Middle frontal gyrus (tissue), 1 donor: ENCODE data around the gene SNX17.
A peak's percentile ranks its signal among the peaks of the same experiment; 100 is the strongest.

Experiments used
- DNase-seq: peaks from one replicate; pipeline ENCODE4 v3.0.0-alpha.2; 2015; ENCODE audit warnings: low spot score; ENCODE audit errors: extremely low spot score

SNX17 gene

DNA sequence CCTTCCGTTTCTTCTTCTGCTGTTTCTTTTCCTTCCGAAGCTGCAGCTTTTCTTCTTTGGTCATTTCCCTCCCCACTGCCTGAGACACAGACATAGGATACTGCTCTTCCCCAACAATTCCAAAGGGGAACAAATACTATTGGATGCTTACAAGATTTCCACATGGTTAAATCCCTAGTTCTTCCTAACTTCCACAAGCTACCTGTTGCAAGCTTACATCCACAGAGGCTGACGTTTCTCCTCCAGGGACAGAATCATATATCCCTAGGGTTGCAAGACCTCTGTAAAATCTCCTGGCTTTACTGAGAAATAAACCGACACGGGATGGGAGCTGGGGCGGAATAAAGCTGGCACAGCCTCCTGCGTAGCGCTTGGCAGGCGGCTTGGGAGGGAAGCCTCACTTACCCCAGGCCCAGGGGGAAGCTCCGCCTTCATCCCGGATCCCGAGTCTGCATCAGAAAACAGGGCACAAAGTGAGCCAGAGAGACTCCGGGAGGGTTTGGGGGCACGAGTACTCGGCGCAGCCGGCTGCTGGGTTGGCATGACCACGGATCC lies 868 bp upstream of the SNX17 start:
- peak; percentile 25 for DNase-seq

DNA sequence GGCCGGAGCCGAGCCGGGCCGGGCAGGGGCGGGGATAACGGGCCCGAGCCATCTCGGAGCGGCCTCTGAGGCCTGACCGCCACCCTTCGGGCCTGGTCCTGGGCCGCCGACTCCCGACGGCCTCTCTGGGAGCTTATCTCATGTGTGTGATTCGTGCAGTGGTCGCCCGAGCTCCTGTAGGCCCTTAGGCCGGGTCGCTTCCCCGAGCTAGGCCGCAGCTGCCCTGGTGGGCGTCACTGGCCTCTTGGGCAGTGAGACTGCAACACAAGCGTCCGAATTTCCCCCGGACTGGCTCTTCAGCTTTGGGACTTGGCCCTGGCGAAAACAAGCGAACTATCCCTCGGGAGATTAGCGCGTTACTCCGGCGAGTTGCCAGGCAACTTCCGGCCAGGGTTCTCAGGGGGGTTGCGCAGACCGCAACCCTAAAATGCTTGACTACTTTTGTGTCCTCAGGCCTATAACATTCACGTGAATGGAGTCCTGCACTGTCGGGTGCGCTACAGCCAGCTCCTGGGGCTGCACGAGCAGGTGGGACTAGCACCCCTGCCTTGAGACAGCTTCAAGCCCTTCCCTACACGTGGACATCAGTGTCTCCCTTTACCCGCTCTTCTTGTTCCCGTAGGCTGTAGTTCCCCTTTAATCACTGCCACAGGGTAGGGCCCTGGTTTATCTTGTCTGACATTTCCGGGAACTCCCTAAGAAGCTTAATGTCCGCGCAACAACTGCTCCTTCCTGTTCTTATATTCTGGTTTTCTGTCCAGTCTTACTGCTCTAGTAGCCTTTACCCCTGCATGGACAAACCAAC lies 602 bp downstream of the SNX17 start:
- DNase-seq, result no peak

DNA sequence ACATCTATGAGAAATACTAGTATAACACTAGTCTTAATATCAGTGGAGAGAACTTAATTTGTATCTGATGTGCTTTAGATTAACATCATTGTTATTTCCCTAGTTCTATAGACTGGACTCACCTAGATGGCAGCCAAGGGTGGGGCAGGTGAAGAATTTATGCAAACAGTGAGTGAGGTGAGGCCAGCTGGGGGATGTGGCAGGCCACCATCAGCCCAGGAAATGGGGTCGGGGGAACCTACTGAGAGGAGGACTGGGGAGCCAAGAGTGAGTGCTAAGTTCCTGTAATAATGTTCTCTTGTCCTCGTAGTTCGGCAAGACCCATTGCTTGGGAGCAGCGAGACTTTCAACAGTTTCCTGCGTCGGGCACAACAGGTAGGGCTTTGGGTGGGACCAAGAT lies 2.5 kb downstream of the SNX17 start:
- DNase-seq, result no peak

DNA sequence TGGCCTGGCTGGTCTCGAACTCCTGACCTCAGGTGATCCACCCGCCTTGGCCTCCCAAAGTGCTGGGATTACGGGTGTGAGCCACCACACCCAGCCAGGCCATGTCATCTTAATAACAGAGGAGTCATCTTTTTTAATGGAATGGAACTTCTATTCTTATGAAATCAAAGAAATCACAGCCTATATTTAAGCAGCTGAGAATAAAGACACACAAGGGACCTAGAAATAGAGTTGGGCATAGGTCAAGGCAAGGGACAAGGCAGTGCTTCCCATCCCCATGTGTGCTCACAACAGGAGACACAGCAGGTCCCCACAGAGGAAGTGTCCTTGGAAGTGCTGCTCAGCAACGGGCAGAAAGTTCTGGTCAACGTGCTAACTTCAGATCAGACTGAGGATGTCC lies 3.2 kb downstream of the SNX17 start:
- no peak for DNase-seq

DNA sequence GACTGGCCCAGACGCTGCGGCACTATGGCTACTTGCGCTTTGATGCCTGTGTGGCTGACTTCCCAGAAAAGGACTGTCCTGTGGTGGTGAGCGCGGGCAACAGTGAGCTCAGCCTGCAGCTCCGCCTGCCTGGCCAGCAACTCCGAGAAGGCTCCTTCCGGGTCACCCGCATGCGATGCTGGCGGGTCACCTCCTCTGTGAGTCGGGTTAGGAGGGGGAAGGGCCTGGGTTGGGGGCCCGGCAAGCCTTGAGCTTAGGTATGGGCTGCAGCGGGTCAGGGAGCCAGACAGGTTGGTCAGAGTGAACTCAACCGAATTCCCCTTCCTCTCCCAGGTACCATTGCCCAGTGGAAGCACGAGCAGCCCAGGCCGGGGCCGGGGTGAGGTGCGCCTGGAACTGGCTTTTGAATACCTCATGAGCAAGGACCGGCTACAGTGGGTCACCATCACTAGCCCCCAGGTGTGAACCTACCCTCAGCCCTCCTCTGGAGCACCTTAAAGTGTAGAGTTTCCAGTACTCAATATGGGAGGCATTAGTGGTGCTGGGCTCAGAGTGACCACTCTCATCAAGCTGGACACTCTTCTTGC lies 5.2 kb downstream of the SNX17 start:
- no peak for DNase-seq

DNA sequence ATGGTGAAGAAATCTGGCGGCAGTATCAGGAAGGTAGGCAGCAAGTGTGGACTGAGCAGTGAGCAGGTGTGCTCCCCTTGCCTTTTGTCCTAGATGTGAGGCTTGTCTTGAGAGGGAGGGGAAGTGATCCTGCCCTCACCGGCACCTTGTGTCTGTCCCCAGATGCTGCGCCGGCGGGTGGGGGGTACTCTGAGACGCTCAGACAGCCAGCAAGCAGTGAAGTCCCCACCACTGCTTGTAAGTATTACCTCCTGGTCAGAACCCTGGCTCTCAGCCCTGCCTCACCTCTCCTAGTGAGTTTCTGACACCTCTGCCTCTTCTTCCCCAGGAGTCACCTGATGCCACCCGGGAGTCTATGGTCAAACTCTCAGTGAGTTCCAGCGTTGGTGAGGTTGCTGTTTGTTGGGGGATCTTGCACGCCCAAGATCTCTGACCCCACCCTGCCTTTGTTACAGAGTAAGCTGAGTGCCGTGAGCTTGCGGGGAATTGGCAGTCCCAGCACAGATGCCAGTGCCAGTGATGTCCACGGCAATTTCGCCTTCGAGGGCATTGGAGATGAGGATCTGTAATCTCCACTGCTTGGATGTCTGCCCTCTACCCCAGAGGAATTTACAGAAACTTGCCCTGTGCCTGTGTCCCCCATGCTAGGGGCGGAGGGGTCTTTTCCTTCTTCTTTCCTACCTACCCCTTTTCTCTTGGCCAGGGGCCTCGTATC lies 5.9 kb downstream of the SNX17 start:
- DNase-seq, result no peak

DNA sequence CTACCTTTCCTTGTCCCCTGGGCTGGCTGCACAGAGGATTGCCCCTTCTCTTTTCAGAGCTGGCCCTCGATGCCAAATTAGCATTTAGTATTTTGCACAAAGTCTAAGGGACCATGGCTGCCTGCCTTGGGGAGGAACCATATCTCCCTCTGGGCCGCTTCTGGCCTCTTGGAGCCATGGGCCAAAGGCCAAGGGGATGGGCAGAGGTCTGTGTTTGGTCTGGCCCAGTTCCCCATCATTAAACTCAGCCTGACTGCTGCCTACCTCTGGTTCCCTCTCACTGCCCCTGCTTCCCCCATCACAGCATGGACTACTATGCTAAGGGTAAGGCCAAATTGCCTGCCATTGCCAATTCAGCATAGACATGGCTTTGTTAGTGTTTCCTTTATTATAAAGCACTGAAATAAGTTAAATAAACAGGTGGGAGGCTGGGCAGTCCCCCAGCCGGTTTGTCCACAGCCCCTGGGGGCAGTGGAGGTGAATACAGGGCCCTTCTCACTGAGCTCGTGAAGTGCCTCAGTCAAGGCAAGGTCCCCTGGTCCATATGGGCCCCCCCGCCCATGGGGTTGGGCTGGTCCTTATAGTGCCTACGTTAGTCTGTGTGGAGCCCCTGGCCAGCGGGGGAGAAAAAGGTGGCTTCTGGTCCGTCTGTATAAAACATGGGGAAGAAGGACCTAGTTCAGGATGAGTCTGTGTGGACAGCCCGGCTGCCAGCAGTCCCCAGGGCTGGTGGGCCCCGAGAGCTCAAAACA lies 6.6 kb downstream of the SNX17 start:
- no peak for DNase-seq

DNA sequence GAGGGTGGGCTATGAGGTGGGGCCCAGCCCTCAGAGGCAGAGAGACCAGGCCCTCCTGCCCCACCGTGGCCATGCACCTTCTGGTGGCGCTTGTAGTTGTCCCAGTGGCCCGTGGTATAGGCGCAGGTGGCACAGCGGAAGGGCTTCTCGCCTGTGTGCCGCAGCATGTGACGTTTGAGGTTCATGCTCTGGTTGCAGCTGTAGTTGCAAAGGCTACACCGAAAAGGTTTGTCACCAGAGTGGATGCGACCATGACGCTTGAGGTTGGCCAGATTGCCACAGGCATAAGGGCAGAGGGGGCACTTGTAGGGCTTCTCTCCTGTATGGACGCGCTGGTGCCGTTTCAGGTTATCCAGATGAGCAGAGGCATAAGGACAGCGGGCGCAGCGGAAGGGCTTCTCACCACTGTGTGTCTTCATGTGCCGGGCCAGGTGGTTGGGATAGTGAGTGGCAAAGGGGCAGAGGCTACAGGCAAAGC lies 7.2 kb downstream of the SNX17 start:
- no peak for DNase-seq

DNA sequence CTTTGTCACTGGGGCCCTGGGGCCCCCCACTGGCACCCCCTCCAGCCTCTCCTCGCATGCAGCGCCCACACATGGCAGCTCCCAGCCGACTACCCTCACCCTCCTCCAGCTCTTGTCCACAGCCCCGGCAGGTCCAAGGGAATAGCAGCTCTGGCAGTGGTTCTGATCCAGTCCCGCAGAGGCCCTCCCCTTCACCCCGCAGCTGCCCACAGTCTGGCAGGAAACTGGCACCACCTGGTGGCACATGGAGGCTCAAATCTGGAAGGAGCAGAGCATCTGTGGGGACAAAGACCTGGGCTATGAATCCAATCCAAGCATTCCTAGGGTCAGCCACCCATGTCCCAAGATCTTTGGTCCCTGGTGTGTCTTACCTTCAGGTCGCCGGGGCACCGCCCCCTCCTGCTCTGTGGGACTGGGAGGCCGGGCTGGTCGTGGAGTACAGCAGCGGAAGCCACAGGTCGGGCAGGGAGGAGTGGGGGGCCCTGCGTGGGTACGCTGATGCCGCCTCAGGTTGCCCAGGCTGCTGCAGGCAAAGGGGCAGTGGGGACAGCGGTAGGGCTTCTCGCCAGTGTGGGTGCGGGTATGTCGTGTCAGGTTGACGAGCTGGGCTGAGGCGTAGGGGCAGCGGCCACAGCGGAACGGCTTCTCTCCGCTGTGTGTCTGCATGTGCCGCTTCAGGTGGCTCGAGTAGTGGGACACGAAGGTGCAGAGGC lies 7.8 kb downstream of the SNX17 start:
- DNase-seq, result no peak

DNA sequence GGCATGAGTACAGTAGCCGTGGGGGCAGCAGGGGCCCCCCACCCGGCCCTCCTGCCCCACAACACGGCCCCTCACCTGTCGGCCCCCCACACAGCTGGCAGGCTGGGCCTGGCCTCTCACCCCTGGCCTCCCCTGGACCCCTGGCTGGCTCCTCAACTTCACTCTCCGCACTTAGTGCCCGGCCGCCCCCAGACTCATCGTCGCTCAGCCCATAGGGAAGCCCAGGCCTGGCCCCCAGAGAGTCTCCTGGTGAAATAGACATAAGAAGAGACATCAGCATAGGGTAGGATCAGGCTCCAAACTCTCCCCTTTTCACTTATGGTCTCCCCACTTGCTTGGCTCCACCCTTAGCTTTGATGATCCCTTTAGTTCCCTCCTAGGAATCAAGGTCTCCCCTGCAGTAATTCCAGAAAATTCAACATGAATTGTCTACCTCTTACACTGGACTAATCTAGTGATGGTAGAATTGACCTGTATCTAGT lies 8.4 kb downstream of the SNX17 start:
- no peak for DNase-seq

DNA sequence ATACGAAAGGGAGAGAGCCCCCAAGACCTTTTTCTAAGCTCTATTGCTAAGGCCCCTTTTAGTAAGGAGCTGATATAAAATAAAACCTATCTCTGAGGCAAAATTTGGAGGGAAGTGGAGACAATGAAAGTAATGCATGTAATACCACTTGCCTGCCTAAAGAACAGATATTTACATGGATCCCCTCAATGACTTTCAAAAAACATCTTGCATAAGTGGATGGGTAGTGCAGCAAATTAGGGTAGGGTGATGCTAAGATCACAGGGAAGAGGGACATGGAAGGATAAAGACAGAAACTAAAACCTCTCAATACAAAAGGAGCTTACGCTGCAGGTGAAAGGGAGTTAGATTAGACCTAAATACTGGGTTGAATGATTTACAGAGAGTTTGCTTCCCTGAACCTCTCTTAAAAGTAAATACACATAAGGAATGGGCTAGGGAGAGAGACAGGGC lies 9.0 kb downstream of the SNX17 start:
- no peak for DNase-seq

DNA sequence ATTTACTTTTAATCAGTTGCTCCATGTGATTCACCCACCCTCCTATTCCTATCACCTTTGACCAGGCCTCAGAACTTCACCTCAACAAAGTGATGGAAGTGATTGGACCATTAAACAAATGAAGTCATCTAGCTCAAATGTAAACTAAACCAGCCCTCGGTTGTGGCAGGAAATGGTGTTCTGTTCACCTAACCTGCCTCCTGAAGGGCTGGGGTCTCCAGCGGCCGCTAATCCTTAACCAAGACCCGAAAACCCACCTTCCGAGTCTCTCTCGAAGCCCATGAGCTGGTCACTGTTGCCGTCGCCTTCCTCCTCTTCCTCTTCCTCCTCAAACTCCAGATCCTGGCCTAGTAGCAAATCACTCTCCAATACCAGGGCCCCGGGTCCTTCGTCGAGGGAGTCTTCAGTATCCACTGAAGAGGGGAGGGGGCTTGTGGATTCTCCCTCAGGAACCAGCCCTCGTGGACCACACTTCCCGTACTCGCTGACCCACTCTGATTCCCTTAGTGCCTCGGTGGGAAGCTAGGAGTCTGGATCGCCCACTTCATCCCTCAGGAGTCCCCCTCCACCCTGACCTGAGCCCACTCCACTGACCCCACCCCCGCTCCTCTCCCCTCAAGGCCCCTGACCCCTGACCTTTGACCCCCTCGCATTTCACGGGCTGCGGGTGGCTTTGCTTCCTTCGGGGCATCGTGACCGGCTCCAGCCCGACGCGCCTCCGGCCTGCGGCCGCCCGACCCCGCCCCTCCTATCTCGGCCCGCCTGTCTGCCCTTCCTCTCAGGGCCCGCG lies 9.6 kb downstream of the SNX17 start:
- peak; percentile 5 for DNase-seq

DNA sequence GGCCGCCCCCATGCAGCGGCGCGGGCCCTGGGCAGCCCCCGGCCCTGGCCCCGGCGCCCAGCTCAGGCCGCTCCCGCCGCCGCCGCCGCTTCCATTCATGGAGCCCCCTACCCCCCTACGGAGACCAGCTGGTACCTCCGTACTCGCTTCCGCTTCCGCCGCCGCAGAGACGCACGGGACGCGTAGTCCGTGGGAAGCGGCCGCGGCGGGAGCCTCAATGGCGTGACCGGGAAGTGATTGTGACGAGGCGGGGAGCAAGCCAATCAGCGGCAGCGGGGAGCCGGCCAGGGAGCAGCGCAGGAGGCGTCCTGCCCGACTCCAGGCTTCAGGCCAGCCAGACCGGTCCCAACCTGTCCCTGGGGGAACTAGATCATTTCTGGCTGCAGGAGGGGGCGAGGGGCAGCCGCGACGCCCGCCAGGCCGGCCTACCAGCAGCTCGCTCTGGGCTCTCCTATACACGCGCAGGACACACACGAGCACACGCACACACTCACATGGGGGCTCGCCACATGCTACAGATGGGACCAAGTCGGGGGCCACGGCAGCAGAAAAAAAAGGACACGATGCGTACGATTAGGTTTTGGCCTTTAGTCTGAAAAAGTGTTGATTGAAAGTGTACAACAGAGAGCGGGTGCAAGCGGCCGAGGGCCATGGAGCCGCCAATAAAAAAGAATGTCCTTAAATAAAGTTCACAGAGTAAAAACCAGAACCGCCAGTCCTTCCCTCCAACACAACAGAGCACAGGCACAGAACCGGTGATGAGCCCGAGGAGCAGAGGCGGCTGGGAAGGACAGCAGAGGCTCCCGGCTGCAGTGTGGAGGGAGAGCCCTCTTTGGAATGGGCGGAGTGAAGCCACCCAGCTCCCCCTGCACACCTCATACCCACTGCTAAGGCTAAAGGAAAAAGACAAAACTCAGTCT lies 10.5 kb downstream of the SNX17 start, which contains the start of gene ZNF513:
TSS of gene ZNF513 (minus strand) at position 109 of the 920 bp plus-strand sequence. CDS start 208 bp downstream, outside the sequence.
- DNase-seq, result peak; percentile 97

DNA sequence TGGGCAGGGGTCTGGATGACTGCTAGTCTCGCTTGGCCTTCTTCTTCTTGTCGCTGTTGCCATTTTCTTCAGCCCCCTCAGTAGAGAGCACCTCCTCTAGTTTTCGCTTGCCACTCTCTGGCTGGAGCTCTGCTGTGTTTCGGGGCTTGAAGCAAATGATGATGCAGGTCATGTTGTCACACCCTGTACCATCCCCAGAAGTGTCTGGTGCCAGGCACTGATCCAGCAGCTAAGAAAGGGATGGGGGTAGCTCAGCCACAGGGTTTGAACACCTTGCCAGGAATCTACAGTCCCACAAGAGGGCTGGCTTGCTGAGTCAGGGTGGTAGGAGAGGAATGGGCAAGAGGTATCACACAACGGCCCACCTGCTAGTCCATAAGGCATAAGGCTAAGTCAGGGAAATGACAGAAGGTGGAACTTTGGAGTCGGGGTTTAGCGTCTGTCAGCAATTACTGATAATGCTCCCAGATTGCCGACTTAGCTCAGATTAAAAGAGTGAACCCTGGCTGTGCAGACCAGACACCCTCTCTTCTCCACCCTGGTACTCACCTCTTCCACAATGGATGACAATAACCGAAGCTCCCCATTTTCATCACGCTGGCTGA lies 11.3 kb downstream of the SNX17 start:
- no peak for DNase-seq

DNA sequence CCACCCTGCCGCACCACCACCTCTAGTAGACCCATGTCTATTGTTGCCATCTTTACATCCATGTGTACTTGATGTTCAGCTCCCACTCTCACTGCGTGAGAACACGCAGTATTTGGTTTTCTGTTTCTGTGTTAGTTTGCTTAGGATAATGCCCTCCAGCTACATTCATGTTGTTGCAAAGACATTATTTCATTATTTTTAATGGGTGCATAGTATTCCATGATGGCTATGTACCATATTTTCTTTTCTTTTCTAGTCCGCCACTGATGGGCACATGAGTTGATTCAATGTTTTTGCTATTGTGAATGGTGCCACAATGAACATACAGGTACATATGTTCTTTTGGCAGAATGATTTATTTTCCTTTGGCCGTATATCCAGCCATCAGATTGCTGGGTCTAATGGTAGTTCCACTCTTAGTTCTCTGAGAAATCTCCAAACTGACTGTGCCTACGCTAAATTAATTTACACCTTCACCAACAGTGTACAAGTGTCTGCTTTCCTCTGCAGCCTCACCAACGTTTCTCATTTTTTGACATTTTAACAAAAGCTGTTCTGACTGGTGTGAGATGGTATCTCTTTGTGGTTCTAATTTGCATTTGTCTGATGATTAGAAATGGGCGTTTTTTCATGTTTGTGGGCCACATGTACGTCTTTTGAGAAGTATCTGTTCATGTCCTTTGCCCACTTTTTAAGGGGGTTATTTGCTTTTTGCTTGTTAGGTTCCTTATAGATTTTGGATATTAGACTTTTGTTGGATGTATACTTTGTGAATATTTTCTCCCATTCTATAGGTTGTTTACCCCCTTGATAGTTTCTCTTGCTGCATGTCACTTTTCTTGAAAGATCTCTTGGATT lies 20.6 kb downstream of the SNX17 start:
- DNase-seq, result no peak

DNA sequence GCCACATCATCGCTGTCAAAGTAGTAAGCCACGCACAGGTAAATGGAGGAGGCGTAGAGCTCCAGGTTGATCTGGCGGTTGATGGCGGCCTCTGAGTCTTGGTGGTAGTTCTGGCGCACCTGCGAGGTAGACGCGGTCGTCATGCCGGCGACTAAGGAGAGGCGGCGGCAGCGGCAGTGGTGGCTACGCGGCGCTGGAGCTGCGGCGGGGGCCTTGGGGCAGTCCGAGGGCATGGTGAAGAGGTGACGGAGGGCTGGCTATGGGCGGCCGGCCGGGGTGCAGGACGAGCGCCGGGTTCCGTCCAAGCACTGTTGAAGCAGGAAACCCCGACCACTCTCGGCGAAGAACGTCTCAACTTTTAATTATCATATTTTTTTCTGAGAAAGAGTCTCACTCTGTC lies 22.8 kb downstream of the SNX17 start:
- no peak for DNase-seq

DNA sequence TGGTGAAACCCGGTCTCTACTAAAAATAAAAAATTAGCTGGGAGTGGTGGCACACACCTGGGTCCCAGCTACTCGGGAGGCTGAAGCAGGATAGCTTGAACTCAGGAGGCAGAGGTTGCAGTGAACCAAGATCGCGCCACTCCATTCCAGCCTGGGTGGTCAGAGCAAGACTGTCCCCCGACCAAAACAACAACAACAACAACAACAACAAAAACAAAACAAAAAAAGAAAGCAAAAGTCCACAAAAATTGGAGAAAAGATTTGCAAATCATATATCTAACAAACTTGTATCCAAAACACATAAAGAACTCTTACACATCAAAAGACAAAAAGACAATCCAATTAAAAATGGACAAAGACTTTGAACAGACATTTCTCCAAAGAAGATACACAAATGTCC lies 28.5 kb downstream of the SNX17 start:
- DNase-seq, result no peak
